GM13976 (cell line): ENCODE data around the gene KRTAP9-1.
"Not testable (repeated sequence)": the region's sequence is repeated elsewhere in the genome, so short reads cannot be mapped to it uniquely, and the experiment has no call there.

Experiments
- DNase-seq: peaks from one replicate; pipeline ENCODE4 v3.0.0; 2012; ENCODE audit warnings: low spot score
- CTCF ChIP-seq: IDR thresholded peaks from 2 replicates; pipeline ENCODE4 v1.5.1; 2012; ENCODE audit warnings: borderline replicate concordance, mild to moderate bottlenecking; ENCODE audit not compliant: insufficient read depth; ENCODE audit errors: extremely low read depth, missing control alignments, control extremely low read depth
- in situ Hi-C: fragments of 300-500 bp; cut with MboI; formaldehyde crosslinking; loops from one replicate; pipeline ENCODE4 v1.12.0; 2022; ENCODE audit warnings: low sequenced_read_pairs, mixed read lengths, inconsistent platforms; ENCODE audit not compliant: unreplicated experiment

Gene KRTAP9-1

GRCh38 chr17:41189837-41190318 lies at the start of gene KRTAP9-1:
TSS of gene KRTAP9-1 (plus strand) at chr17:41189887. CDS start at chr17:41189887, 0 bp downstream.
- DNase-seq, in situ Hi-C loops: not testable (repeated sequence)

- in situ Hi-C loops, result no loop called here
- no peak for DNase-seq
- no peak for TF ChIP-seq CTCF
Measured at GRCh38 chr17:41140360-41141131, 49.1 kb upstream of the KRTAP9-1 start, which contains the start of gene KRTAP4-6. TSS of gene KRTAP4-6 (minus strand) at chr17:41140544. CDS start at chr17:41140487, 57 bp downstream.

- no peak for DNase-seq
- TF ChIP-seq CTCF, result no peak
- in situ Hi-C loops, result no loop called here
Measured at GRCh38 chr17:41141361-41141760, 48.3 kb upstream of the KRTAP9-1 start.

GRCh38 chr17:41144846-41145245 lies 44.8 kb upstream of the KRTAP9-1 start:
- DNase-seq, result no peak
- in situ Hi-C loops, result no loop called here
- no peak for TF ChIP-seq CTCF

GRCh38 chr17:41145261-41145660 lies 44.4 kb upstream of the KRTAP9-1 start:
- no peak for DNase-seq
- in situ Hi-C loops, result no loop called here
- no peak for TF ChIP-seq CTCF

- TF ChIP-seq CTCF, result no peak
- DNase-seq, result no peak
- in situ Hi-C loops, result no loop called here
Measured at GRCh38 chr17:41147531-41148204, 42.0 kb upstream of the KRTAP9-1 start.

GRCh38 chr17:41148971-41149651 lies 40.6 kb upstream of the KRTAP9-1 start:
- in situ Hi-C loops, DNase-seq: not testable (repeated sequence)
